SK-N-SH treated with all-trans-retinoic acid at 6 μM for 48 hours (cell line): ENCODE measurements around the gene LRRC10B.

Source experiments
- ATAC-seq: fragments of 200-7000 bp; cut with Tn5 transposase; 3 replicates; pipeline ENCODE4 v1.9.1; 2020; ENCODE audit warnings: mild to moderate bottlenecking, moderate library complexity
- ARNTL ChIP-seq: fragments of 450-650 bp; formaldehyde crosslinking; IDR thresholded peaks from 2 replicates; pipeline ENCODE4 v1.5.0; 2020; ENCODE audit warnings: low read depth, mild to moderate bottlenecking, moderate library complexity, borderline replicate concordance
- BACH2 ChIP-seq: fragments of 250-450 bp; sonication (Bioruptor Pico); IDR thresholded peaks from 2 replicates; pipeline ENCODE4 v1.9.0; 2021; ENCODE audit warnings: mild to moderate bottlenecking, borderline replicate concordance
- CREB5 ChIP-seq: fragments of 250-450 bp; sonication (Bioruptor Pico); IDR thresholded peaks from 2 replicates; pipeline ENCODE4 v1.5.1; 2020; ENCODE audit warnings: low read depth, mild to moderate bottlenecking, moderate library complexity
- GLIS3 ChIP-seq: fragments of 250-450 bp; sonication (Bioruptor Pico); IDR thresholded peaks from 2 replicates; pipeline ENCODE4 v1.5.0; 2020; ENCODE audit warnings: mild to moderate bottlenecking, moderate library complexity
- ISL1 ChIP-seq: fragments of 250-450 bp; sonication (Bioruptor Pico); IDR thresholded peaks from 2 replicates; pipeline ENCODE4 v2.1.2; 2022; ENCODE audit warnings: mild to moderate bottlenecking, moderate library complexity
- POU6F1 ChIP-seq: fragments of 250-450 bp; sonication (Bioruptor Pico); IDR thresholded peaks from 2 replicates; pipeline ENCODE4 v1.8.0; 2021; ENCODE audit warnings: low read depth, mild to moderate bottlenecking, moderate library complexity, borderline replicate concordance
- PPARA ChIP-seq: fragments of 250-450 bp; sonication (Bioruptor Pico); IDR thresholded peaks from 2 replicates; pipeline ENCODE4 v1.5.0; 2020; ENCODE audit warnings: mild to moderate bottlenecking, borderline replicate concordance
- TCF4 ChIP-seq: fragments of 250-450 bp; sonication (Bioruptor Pico); IDR thresholded peaks from 2 replicates; pipeline ENCODE4 v1.8.0; 2021; ENCODE audit warnings: mild to moderate bottlenecking, moderate library complexity, borderline replicate concordance
- TOX ChIP-seq: fragments of 250-450 bp; sonication (Bioruptor Pico); IDR thresholded peaks from 2 replicates; pipeline ENCODE4 v1.8.0; 2021; ENCODE audit warnings: mild to moderate bottlenecking, moderate library complexity, borderline replicate concordance
- TSHZ2 ChIP-seq: fragments of 250-450 bp; sonication (Bioruptor Pico); IDR thresholded peaks from 2 replicates; pipeline ENCODE4 v1.5.0; 2020; ENCODE audit warnings: mild to moderate bottlenecking, moderate library complexity
- ZC3H10 ChIP-seq: fragments of 250-450 bp; sonication (Bioruptor Pico); IDR thresholded peaks from 2 replicates; pipeline ENCODE4 v1.5.1; 2021; ENCODE audit warnings: mild to moderate bottlenecking, moderate library complexity
- ZFP3 ChIP-seq: fragments of 250-450 bp; sonication (Bioruptor Pico); IDR thresholded peaks from 2 replicates; pipeline ENCODE4 v1.5.0; 2020; ENCODE audit warnings: mild to moderate bottlenecking, moderate library complexity
- ZNF565 ChIP-seq: fragments of 450-650 bp; formaldehyde crosslinking; conservative IDR thresholded peaks from 2 replicates; pipeline ENCODE4 v1.5.0; 2020; ENCODE audit warnings: low read depth, mild to moderate bottlenecking, moderate library complexity
- ZNF8 ChIP-seq: fragments of 450-650 bp; formaldehyde crosslinking; IDR thresholded peaks from 2 replicates; pipeline ENCODE4 v1.5.0; 2020; ENCODE audit warnings: mild to moderate bottlenecking, moderate library complexity
- TF ChIP-seq, protein P1 (sequence below): fragments of 250-450 bp; sonication (Bioruptor Pico); IDR thresholded peaks from 2 replicates; pipeline ENCODE4 v1.5.1; 2021; ENCODE audit warnings: mild to moderate bottlenecking, moderate library complexity
- TF ChIP-seq, protein P2 (sequence below): fragments of 250-450 bp; sonication (Bioruptor Pico); IDR thresholded peaks from 2 replicates; pipeline ENCODE4 v1.8.0; 2020; ENCODE audit warnings: mild to moderate bottlenecking, moderate library complexity, borderline replicate concordance

Gene LRRC10B

DNA sequence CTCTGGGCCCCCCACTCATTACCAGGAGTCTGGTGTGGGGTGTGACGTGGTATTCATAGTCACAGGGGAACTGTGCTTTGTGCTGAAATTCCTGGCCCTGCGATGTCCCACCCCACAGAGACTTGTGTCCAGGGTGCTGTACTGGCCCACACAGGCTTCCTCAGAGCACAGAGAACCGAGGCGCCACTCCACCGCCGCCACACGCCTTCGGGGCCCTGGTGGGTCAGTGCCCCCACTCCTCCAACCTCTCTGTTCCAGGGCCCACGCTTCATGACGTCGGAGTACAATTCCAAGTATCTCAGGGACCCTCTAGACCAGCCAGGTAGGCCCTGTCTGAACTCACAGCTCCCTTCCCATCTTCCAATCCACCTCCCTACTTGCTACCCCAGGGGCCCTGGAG is 23.5 kb upstream of the LRRC10B start (continued):
- TF ChIP-seq TSHZ2 (CRISPR knock-in tag) (no peak), ZNF565 (CRISPR knock-in tag) (no peak)

DNA sequence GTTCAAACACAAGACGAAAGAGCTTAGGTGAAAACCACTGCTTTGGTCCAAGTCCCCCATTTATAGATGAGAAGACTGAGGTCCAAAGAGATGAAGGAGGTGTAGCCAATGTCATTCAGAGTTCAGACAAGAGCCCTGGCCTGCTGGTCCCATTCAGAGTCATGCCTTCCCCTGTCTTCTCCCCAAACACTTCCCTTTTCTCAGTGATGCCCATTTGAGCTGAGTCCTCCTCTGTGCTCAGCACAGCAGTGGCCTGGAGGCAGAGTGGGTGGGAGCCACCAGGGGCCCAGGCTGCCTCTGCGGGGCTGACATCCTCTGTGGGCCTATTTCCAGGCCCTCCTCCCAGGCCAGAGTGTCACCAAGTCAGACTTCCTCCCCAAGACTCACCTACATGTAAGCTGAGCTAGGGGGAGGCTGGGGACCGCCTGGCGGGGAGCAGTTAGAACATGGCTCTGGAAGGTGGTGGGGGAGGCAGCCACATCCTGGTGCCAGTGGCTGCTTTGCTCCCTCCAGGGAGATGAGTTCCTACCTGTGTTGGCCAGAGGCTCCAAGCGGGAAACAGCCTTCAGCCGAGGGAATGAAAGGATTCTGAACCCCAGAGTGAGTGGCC is 22.4 kb upstream of the LRRC10B start:
- no peak for ATAC-seq
- TF ChIP-seq, protein P1, sequence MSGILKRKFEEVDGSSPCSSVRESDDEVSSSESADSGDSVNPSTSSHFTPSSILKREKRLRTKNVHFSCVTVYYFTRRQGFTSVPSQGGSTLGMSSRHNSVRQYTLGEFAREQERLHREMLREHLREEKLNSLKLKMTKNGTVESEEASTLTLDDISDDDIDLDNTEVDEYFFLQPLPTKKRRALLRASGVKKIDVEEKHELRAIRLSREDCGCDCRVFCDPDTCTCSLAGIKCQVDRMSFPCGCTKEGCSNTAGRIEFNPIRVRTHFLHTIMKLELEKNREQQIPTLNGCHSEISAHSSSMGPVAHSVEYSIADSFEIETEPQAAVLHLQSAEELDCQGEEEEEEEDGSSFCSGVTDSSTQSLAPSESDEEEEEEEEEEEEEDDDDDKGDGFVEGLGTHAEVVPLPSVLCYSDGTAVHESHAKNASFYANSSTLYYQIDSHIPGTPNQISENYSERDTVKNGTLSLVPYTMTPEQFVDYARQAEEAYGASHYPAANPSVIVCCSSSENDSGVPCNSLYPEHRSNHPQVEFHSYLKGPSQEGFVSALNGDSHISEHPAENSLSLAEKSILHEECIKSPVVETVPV = no peak
- TF ChIP-seq ZC3H10 (CRISPR knock-in tag) = no peak
- TF ChIP-seq, all 23 proteins: peak for 0

- TF ChIP-seq GLIS3 (CRISPR knock-in tag) = no peak
- TF ChIP-seq TOX (CRISPR knock-in tag) = no peak
- no peak for TF ChIP-seq ZNF8 (CRISPR knock-in tag)
- TF ChIP-seq PPARA (CRISPR knock-in tag) = no peak
- TF ChIP-seq TCF4 (CRISPR knock-in tag) = no peak
- TF ChIP-seq CREB5 (CRISPR knock-in tag) = no peak
- TF ChIP-seq, protein P2, sequence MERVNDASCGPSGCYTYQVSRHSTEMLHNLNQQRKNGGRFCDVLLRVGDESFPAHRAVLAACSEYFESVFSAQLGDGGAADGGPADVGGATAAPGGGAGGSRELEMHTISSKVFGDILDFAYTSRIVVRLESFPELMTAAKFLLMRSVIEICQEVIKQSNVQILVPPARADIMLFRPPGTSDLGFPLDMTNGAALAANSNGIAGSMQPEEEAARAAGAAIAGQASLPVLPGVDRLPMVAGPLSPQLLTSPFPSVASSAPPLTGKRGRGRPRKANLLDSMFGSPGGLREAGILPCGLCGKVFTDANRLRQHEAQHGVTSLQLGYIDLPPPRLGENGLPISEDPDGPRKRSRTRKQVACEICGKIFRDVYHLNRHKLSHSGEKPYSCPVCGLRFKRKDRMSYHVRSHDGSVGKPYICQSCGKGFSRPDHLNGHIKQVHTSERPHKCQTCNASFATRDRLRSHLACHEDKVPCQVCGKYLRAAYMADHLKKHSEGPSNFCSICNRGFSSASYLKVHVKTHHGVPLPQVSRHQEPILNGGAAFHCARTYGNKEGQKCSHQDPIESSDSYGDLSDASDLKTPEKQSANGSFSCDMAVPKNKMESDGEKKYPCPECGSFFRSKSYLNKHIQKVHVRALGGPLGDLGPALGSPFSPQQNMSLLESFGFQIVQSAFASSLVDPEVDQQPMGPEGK (CRISPR knock-in tag) = no peak
- TF ChIP-seq, protein P1 = no peak
- no peak for TF ChIP-seq BACH2
- TF ChIP-seq POU6F1 (CRISPR knock-in tag) = no peak
- TF ChIP-seq ISL1 = no peak
- TF ChIP-seq ZC3H10 (CRISPR knock-in tag) = no peak
- no peak for ATAC-seq
Observed at GRCh38 chr11:61486779-61487178, 21.8 kb upstream of the LRRC10B start.

GRCh38 chr11:61487342-61488025 is 21.1 kb upstream of the LRRC10B start:
- TF ChIP-seq POU6F1 (CRISPR knock-in tag) (no peak), GLIS3 (CRISPR knock-in tag) (no peak), ZFP3 (CRISPR knock-in tag) (no peak), TOX (CRISPR knock-in tag) (no peak), ZC3H10 (CRISPR knock-in tag) (no peak), ARNTL (CRISPR knock-in tag) (no peak)
- ATAC-seq = no peak
